Measurements from ENCODE around the gene TMEM9B. TPM values are rescaled to one million over a fixed set of nuclear protein-coding genes. Genes with fewer than 3 reads are reported as not detected.

The TMEM9B gene
- total and polyA plus RNA-seq, 2 experiments from 2014 or later = 10.4 to 12.9 TPM

DNA sequence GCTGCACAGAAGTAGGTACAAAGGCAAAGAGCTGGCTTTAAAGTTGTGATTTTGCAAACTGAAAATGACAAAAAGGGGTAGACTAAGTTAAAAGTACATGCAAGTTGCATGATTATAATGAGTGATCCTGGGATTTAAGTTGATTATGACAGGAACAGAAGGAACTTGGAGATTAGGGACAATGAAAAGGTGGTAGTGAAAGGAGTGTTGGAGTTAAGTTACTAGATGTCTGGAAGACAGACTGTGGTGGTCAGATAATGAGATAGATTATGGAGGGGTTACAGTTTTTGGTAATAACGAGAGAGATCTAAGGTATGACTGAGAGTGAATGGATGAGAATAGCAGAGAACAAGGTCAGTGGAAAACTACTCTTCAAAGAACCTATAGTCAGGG is 7.7 kb upstream of the TMEM9B start:
- no peak overlapping the region for H3K4me2 ChIP-seq
- Mint-ChIP-seq H3K9me3 (peaks cover 5% of the 10 kb centered on the region), H3K27me3 (ENCODE audit: insufficient read depth, low read depth, poor library complexity) (no peaks in the 10 kb centered on the region), H3K36me3 (ENCODE audit: low read depth) (peaks cover 5% of the 10 kb centered on the region; the same call in 2 of the 3 replicates), H3K4me3 (no peak overlapping the region), H3K27ac (no peak overlapping the region), H3K4me1 (peaks cover 3% of the 10 kb centered on the region; the same call in 2 of the 3 replicates)
- H3K79me2 ChIP-seq (replicated peaks; ENCODE audit: insufficient read depth) = no peaks in the 10 kb centered on the region
- H3F3A ChIP-seq (replicated peaks; ENCODE audit: low read depth) = no peaks in the 10 kb centered on the region
- no peak overlapping the region for H3K27ac ChIP-seq (ENCODE audit: low read depth)
- no peaks in the 10 kb centered on the region for H3K36me3 ChIP-seq (ENCODE audit: insufficient read depth)
- H3K9me2 ChIP-seq (ENCODE audit: insufficient read depth) = no peaks in the 10 kb centered on the region
- no peak overlapping the region for H3K4me3 ChIP-seq
- H2AFZ ChIP-seq = no peak overlapping the region
- no peaks in the 10 kb centered on the region for H3K27me3 ChIP-seq (ENCODE audit: insufficient read depth)
- no peak for DNase-seq (ENCODE audit: low spot score)
- H4K20me1 ChIP-seq (replicated peaks; ENCODE audit: insufficient read depth) = no peaks in the 10 kb centered on the region
- TF ChIP-seq EZH2phosphoT487 (IDR thresholded peaks at IDR 0.05; ENCODE audit: unreplicated experiment) (no peak), EZH2 (IDR thresholded peaks at IDR 0.05; ENCODE audit: low read depth, unreplicated experiment) (no peak), CTCF (conservative IDR thresholded peaks at IDR 0.05; ENCODE audit: low read depth in 2 of 2) (no peak), STAT1 (IDR thresholded peaks at IDR 0.05; ENCODE audit: unreplicated experiment) (no peak), ZNF331 (CRISPR knock-in tag; IDR thresholded peaks at IDR 0.05; ENCODE audit: low read depth) (no peak), POLR2AphosphoS5 (IDR thresholded peaks at IDR 0.05; ENCODE audit: low read depth) (no peak), CREB1 (CRISPR knock-in tag; IDR thresholded peaks at IDR 0.05; ENCODE audit: low read depth) (no peak), NANOG (IDR thresholded peaks at IDR 0.05; ENCODE audit: borderline replicate concordance) (no peak), JUNB (IDR thresholded peaks at IDR 0.05; ENCODE audit: unreplicated experiment) (no peak), ZNF114 (CRISPR knock-in tag; IDR thresholded peaks at IDR 0.05) (no peak), ZNF462 (CRISPR knock-in tag; IDR thresholded peaks at IDR 0.05) (no peak)
- TF ChIP-seq, protein P1, sequence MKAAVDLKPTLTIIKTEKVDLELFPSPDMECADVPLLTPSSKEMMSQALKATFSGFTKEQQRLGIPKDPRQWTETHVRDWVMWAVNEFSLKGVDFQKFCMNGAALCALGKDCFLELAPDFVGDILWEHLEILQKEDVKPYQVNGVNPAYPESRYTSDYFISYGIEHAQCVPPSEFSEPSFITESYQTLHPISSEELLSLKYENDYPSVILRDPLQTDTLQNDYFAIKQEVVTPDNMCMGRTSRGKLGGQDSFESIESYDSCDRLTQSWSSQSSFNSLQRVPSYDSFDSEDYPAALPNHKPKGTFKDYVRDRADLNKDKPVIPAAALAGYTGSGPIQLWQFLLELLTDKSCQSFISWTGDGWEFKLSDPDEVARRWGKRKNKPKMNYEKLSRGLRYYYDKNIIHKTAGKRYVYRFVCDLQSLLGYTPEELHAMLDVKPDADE (IDR thresholded peaks at IDR 0.05) = no peak
- TF ChIP-seq, protein P2, sequence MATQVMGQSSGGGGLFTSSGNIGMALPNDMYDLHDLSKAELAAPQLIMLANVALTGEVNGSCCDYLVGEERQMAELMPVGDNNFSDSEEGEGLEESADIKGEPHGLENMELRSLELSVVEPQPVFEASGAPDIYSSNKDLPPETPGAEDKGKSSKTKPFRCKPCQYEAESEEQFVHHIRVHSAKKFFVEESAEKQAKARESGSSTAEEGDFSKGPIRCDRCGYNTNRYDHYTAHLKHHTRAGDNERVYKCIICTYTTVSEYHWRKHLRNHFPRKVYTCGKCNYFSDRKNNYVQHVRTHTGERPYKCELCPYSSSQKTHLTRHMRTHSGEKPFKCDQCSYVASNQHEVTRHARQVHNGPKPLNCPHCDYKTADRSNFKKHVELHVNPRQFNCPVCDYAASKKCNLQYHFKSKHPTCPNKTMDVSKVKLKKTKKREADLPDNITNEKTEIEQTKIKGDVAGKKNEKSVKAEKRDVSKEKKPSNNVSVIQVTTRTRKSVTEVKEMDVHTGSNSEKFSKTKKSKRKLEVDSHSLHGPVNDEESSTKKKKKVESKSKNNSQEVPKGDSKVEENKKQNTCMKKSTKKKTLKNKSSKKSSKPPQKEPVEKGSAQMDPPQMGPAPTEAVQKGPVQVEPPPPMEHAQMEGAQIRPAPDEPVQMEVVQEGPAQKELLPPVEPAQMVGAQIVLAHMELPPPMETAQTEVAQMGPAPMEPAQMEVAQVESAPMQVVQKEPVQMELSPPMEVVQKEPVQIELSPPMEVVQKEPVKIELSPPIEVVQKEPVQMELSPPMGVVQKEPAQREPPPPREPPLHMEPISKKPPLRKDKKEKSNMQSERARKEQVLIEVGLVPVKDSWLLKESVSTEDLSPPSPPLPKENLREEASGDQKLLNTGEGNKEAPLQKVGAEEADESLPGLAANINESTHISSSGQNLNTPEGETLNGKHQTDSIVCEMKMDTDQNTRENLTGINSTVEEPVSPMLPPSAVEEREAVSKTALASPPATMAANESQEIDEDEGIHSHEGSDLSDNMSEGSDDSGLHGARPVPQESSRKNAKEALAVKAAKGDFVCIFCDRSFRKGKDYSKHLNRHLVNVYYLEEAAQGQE (IDR thresholded peaks at IDR 0.05; ENCODE audit: unreplicated experiment) = no peak
- no peak for ATAC-seq
- H3K4me1 ChIP-seq (ENCODE audit: insufficient read depth) = no peaks in the 10 kb centered on the region

Data from GM23338 (cell line).